Measurements from ENCODE around the gene NOSIP.

NOSIP gene

GRCh38 chr19:49615861-49616260 is 35.5 kb upstream of the NOSIP start:
- peaks cover 0 to 2% of the 10 kb centered on the region in 2 donors for H3K9me3 ChIP-seq (replicated peaks in 1 of 2; ENCODE audit: control insufficient read depth in 2 of 2, insufficient read depth in 1 of 2, low read depth in 1 of 2, low read length in 2 of 2)
- no peak for DNase-seq (ENCODE audit: low spot score)
- peak overlapping the region; percentile 55 for H3K23ac ChIP-seq (ENCODE audit: low read depth, low read length, poor library complexity)
- no peaks in the 10 kb centered on the region for H3K27me3 ChIP-seq (ENCODE audit: control insufficient read depth in 3 of 3, insufficient read depth in 3 of 3, low read depth in 1 of 3, low read length in 3 of 3)
- H4K8ac ChIP-seq (ENCODE audit: low read depth, low read length), result no peak overlapping the region
- no peak overlapping the region for H3K4ac ChIP-seq (ENCODE audit: low read length)
- H3K79me1 ChIP-seq (ENCODE audit: low read depth, low read length), result peaks cover 9% of the 10 kb centered on the region
- no peak overlapping the region for H3K4me2 ChIP-seq (ENCODE audit: insufficient read depth, low read length, poor library complexity, severe bottlenecking)
- no peak overlapping the region for H2AFZ ChIP-seq (ENCODE audit: low read length)
- H2BK5ac ChIP-seq (ENCODE audit: low read length), result no peak overlapping the region
- H2BK120ac ChIP-seq (ENCODE audit: low read depth, low read length), result no peak overlapping the region
- no peak overlapping the region for H4K91ac ChIP-seq (ENCODE audit: low read depth, low read length, poor library complexity)
- no peaks in the 10 kb centered on the region for H3K4me1 ChIP-seq (ENCODE audit: control insufficient read depth in 2 of 2, insufficient read depth in 1 of 2, low read depth in 1 of 2, low read length in 2 of 2)
- no peak overlapping the region for H2AK5ac ChIP-seq (ENCODE audit: low read depth, low read length)
- peaks cover 55 to 89% of the 10 kb centered on the region in 2 donors for H3K36me3 ChIP-seq (replicated peaks in 1 of 2; ENCODE audit: control insufficient read depth in 2 of 2, insufficient read depth in 2 of 2, low read length in 2 of 2)
- H3K4me3 ChIP-seq (ENCODE audit: low read length in 2 of 2), result no peak overlapping the region
- H3K18ac ChIP-seq (ENCODE audit: low read length), result no peak overlapping the region
- H3K27ac ChIP-seq (replicated peaks; ENCODE audit: low read length), result no peak overlapping the region
- WGBS, 2 donors (ENCODE audit: extremely low coverage in 2 of 2, insufficient read length in 2 of 2, insufficient replicate concordance in 1 of 2), result no CpG with 5 or more reads among the region's 23 CpGs
- H3K14ac ChIP-seq (ENCODE audit: low read length), result no peak overlapping the region
- H2BK12ac ChIP-seq (ENCODE audit: low read length), result no peak overlapping the region
- H3K9ac ChIP-seq (ENCODE audit: low read depth, low read length, poor library complexity), result no peak overlapping the region
- no peak overlapping the region for H2BK15ac ChIP-seq (ENCODE audit: low read length)

- H2AFZ ChIP-seq (ENCODE audit: low read length), result no peak overlapping the region
- H2BK120ac ChIP-seq (ENCODE audit: low read depth, low read length), result no peak overlapping the region
- no peak overlapping the region for H3K4me3 ChIP-seq (ENCODE audit: low read length in 2 of 2)
- H3K14ac ChIP-seq (ENCODE audit: low read length), result no peak overlapping the region
- no CpG with 5 or more reads among the region's 19 CpGs for WGBS, 2 donors (ENCODE audit: extremely low coverage in 2 of 2, insufficient read length in 2 of 2, insufficient replicate concordance in 1 of 2)
- no peak overlapping the region for H3K27ac ChIP-seq (replicated peaks; ENCODE audit: low read length)
- H3K27me3 ChIP-seq (ENCODE audit: control insufficient read depth in 3 of 3, insufficient read depth in 3 of 3, low read depth in 1 of 3, low read length in 3 of 3), result no peaks in the 10 kb centered on the region
- H3K18ac ChIP-seq (ENCODE audit: low read length), result no peak overlapping the region
- H2BK5ac ChIP-seq (ENCODE audit: low read length), result no peak overlapping the region
- H3K4me2 ChIP-seq (ENCODE audit: insufficient read depth, low read length, poor library complexity, severe bottlenecking), result no peak overlapping the region
- no peak for DNase-seq (ENCODE audit: low spot score)
- H3K9me3 ChIP-seq (replicated peaks in 1 of 2; ENCODE audit: control insufficient read depth in 2 of 2, insufficient read depth in 1 of 2, low read depth in 1 of 2, low read length in 2 of 2), result peaks cover 0 to 2% of the 10 kb centered on the region in 2 donors
- peaks cover 53 to 88% of the 10 kb centered on the region in 2 donors for H3K36me3 ChIP-seq (replicated peaks in 1 of 2; ENCODE audit: control insufficient read depth in 2 of 2, insufficient read depth in 2 of 2, low read length in 2 of 2)
- peaks cover 9% of the 10 kb centered on the region for H3K79me1 ChIP-seq (ENCODE audit: low read depth, low read length)
- no peak overlapping the region for H2BK12ac ChIP-seq (ENCODE audit: low read length)
- no peak overlapping the region for H3K4ac ChIP-seq (ENCODE audit: low read length)
- H4K8ac ChIP-seq (ENCODE audit: low read depth, low read length), result no peak overlapping the region
- H3K9ac ChIP-seq (ENCODE audit: low read depth, low read length, poor library complexity), result no peak overlapping the region
- H2AK5ac ChIP-seq (ENCODE audit: low read depth, low read length), result no peak overlapping the region
- H3K4me1 ChIP-seq (ENCODE audit: control insufficient read depth in 2 of 2, insufficient read depth in 1 of 2, low read depth in 1 of 2, low read length in 2 of 2), result no peaks in the 10 kb centered on the region
- H2BK15ac ChIP-seq (ENCODE audit: low read length), result no peak overlapping the region
- H4K91ac ChIP-seq (ENCODE audit: low read depth, low read length, poor library complexity), result no peak overlapping the region
- H3K23ac ChIP-seq (ENCODE audit: low read depth, low read length, poor library complexity), result no peak overlapping the region
These were observed 33.9 kb upstream of the NOSIP start for GRCh38 chr19:49614096-49614833.

DNA sequence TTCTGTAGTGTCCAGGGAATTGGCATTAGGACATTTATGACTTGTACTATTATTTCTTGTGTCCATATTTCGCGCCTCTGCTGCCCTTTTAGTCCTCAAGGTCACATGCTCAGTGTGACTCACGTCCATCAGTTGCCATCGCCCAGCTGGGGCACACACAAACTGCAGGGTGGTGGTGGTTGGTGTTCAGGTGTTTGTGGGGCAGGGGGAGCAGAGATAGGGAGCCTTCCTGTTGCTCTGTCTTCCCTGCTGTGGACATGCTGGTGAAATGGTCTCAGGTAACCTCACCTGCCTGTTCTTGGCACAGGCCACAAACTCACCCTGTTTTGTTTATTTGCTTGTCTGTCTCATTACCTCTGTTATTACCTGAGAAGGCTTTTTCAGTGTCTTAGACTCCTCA is 33.0 kb upstream of the NOSIP start:
- H3K4ac ChIP-seq (ENCODE audit: low read length), result no peak overlapping the region
- no peak overlapping the region for H2AK5ac ChIP-seq (ENCODE audit: low read depth, low read length)
- H3K9ac ChIP-seq (ENCODE audit: low read depth, low read length, poor library complexity), result no peak overlapping the region
- H3K4me1 ChIP-seq (ENCODE audit: control insufficient read depth in 2 of 2, insufficient read depth in 1 of 2, low read depth in 1 of 2, low read length in 2 of 2), result no peaks in the 10 kb centered on the region
- H3K14ac ChIP-seq (ENCODE audit: low read length), result no peak overlapping the region
- H3K4me2 ChIP-seq (ENCODE audit: insufficient read depth, low read length, poor library complexity, severe bottlenecking), result no peak overlapping the region
- no peak overlapping the region for H2BK120ac ChIP-seq (ENCODE audit: low read depth, low read length)
- no peak overlapping the region for H3K27ac ChIP-seq (replicated peaks; ENCODE audit: low read length)
- no peak overlapping the region for H2BK12ac ChIP-seq (ENCODE audit: low read length)
- no peak overlapping the region for H2BK5ac ChIP-seq (ENCODE audit: low read length)
- no peak overlapping the region for H4K91ac ChIP-seq (ENCODE audit: low read depth, low read length, poor library complexity)
- no peak overlapping the region for H2BK15ac ChIP-seq (ENCODE audit: low read length)
- no peak overlapping the region for H3K18ac ChIP-seq (ENCODE audit: low read length)
- H3K36me3 ChIP-seq (replicated peaks in 1 of 2; ENCODE audit: control insufficient read depth in 2 of 2, insufficient read depth in 2 of 2, low read length in 2 of 2), result peaks cover 53 to 88% of the 10 kb centered on the region in 2 donors
- WGBS, 2 donors (ENCODE audit: extremely low coverage in 2 of 2, insufficient read length in 2 of 2, insufficient replicate concordance in 1 of 2), result no CpG with 5 or more reads among the region's 4 CpGs
- DNase-seq (ENCODE audit: low spot score), result no peak
- H3K9me3 ChIP-seq (replicated peaks in 1 of 2; ENCODE audit: control insufficient read depth in 2 of 2, insufficient read depth in 1 of 2, low read depth in 1 of 2, low read length in 2 of 2), result peaks cover 0 to 2% of the 10 kb centered on the region in 2 donors
- H2AFZ ChIP-seq (ENCODE audit: low read length), result no peak overlapping the region
- peaks cover 13% of the 10 kb centered on the region for H3K79me1 ChIP-seq (ENCODE audit: low read depth, low read length)
- no peak overlapping the region for H3K23ac ChIP-seq (ENCODE audit: low read depth, low read length, poor library complexity)
- no peaks in the 10 kb centered on the region for H3K27me3 ChIP-seq (ENCODE audit: control insufficient read depth in 3 of 3, insufficient read depth in 3 of 3, low read depth in 1 of 3, low read length in 3 of 3)
- H3K4me3 ChIP-seq (ENCODE audit: low read length in 2 of 2), result no peak overlapping the region
- no peak overlapping the region for H4K8ac ChIP-seq (ENCODE audit: low read depth, low read length)

GRCh38 chr19:49609499-49610092 is 29.2 kb upstream of the NOSIP start:
- Histone ChIP-seq H3K27ac (replicated peaks; ENCODE audit: low read length) (no peak overlapping the region), H2BK12ac (ENCODE audit: low read length) (no peak overlapping the region), H3K9me3 (replicated peaks in 1 of 2; ENCODE audit: control insufficient read depth in 2 of 2, insufficient read depth in 1 of 2, low read depth in 1 of 2, low read length in 2 of 2) (no peaks in the 10 kb centered on the region), H3K4me2 (ENCODE audit: insufficient read depth, low read length, poor library complexity, severe bottlenecking) (no peak overlapping the region), H2BK15ac (ENCODE audit: low read length) (no peak overlapping the region), H3K4ac (ENCODE audit: low read length) (no peak overlapping the region), H2BK5ac (ENCODE audit: low read length) (no peak overlapping the region), H3K4me1 (ENCODE audit: control insufficient read depth in 2 of 2, insufficient read depth in 1 of 2, low read depth in 1 of 2, low read length in 2 of 2) (no peaks in the 10 kb centered on the region), H4K91ac (ENCODE audit: low read depth, low read length, poor library complexity) (no peak overlapping the region), H3K14ac (ENCODE audit: low read length) (no peak overlapping the region), H3K23ac (ENCODE audit: low read depth, low read length, poor library complexity) (no peak overlapping the region), H2BK120ac (ENCODE audit: low read depth, low read length) (no peak overlapping the region), H3K18ac (ENCODE audit: low read length) (no peak overlapping the region), H2AK5ac (ENCODE audit: low read depth, low read length) (no peak overlapping the region), H3K27me3 (ENCODE audit: control insufficient read depth in 3 of 3, insufficient read depth in 3 of 3, low read depth in 1 of 3, low read length in 3 of 3) (no peaks in the 10 kb centered on the region), H3K79me1 (ENCODE audit: low read depth, low read length) (peaks cover 20% of the 10 kb centered on the region), H3K36me3 (replicated peaks in 1 of 2; ENCODE audit: control insufficient read depth in 2 of 2, insufficient read depth in 2 of 2, low read length in 2 of 2) (peaks cover 35 to 85% of the 10 kb centered on the region in 2 donors), H3K4me3 (ENCODE audit: low read length in 2 of 2) (no peak overlapping the region), H3K9ac (ENCODE audit: low read depth, low read length, poor library complexity) (no peak overlapping the region), H4K8ac (ENCODE audit: low read depth, low read length) (no peak overlapping the region), H2AFZ (ENCODE audit: low read length) (no peak overlapping the region)
- no CpG with 5 or more reads among the region's 12 CpGs for WGBS, 2 donors (ENCODE audit: extremely low coverage in 2 of 2, insufficient read length in 2 of 2, insufficient replicate concordance in 1 of 2)
- DNase-seq (ENCODE audit: low spot score), result no peak
